Activated T-helper 1 cell treated with anti-CD3 and anti-CD28 coated beads, Interleukin-12 subunit alpha, Interleukin-12 subunit beta, Interleukin-2, Interleukin-4 antibody, amounts not matched to agents 30 ng/mL and 10 ng/mL and 1 ng/mL, durations not matched to agents 14 hours and 24 hours and 36 hours (primary cell): Measurements from ENCODE around the gene PUDP. TPM values are rescaled to one million over a fixed set of nuclear protein-coding genes. Genes with fewer than 3 reads are reported as not detected.

Experiments
- DNase-seq: peaks from one replicate; pipeline ENCODE4 v3.0.0; 2021; ENCODE audit warnings: low spot score
- H3K27ac Mint-ChIP-seq: one replicate; pipeline ENCODE4 v1.8.0; 2021; ENCODE audit warnings: mild to moderate bottlenecking, mixed read lengths
- H3K27me3 Mint-ChIP-seq: one replicate; pipeline ENCODE4 v1.8.0; 2022; ENCODE audit warnings: mild to moderate bottlenecking, moderate library complexity, mixed read lengths; ENCODE audit not compliant: insufficient read depth
- H3K36me3 Mint-ChIP-seq: one replicate; pipeline ENCODE4 v1.8.0; 2021; ENCODE audit warnings: low read depth, mixed read lengths
- H3K4me1 Mint-ChIP-seq: one replicate; pipeline ENCODE4 v1.8.0; 2021; ENCODE audit warnings: low read depth, mixed read lengths
- H3K4me3 Mint-ChIP-seq: one replicate; pipeline ENCODE4 v1.8.0; 2021; ENCODE audit warnings: mild to moderate bottlenecking, moderate library complexity, mixed read lengths
- H3K9me3 Mint-ChIP-seq: one replicate; pipeline ENCODE4 v1.8.0; 2021; ENCODE audit warnings: mixed read lengths
- intact Hi-C: fragments of 100-400 bp; cut with micrococcal nuclease; formaldehyde crosslinking; loops from one replicate; pipeline ENCODE4 v1.15.1; 2024
- total RNA-seq: library from RNA; stranded (reverse); gene quantifications from 2 replicates; pipeline ENCODE4 v1.2.3, GENCODE V29; 2022

PUDP gene
- total RNA-seq, 1 donor from 2014 or later, result 23.4 TPM

DNA sequence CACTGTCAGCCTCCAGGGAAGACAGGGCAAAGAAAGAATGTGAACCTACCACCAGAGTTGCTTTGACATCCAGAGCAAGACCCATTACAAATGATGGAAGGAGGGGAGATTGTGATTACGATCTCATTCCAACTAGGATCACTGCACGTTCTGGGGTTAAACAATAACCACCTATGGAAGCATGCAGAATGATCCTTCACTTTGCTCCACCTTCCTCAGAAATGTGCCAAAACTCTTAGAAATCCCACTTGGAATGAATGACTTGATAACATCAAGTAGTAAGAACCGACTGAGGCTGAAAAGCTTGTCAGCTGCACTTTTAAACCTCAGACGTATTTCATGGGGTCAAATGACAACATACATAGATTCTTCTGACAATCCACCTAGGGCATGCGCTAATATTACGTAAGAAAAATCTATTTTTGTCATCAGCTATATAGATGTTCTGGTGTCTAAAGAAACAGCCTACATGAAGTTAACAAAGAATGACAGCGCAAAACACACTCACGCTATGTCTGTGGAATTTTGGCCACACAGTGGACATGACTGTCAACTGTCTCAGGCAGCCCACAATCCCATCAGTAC lies 3.9 kb downstream of the PUDP start:
- Mint-ChIP-seq H3K4me3 (no peak overlapping the region), H3K27me3 (no peaks in the 10 kb centered on the region), H3K36me3 (no peaks in the 10 kb centered on the region), H3K9me3 (no peaks in the 10 kb centered on the region), H3K4me1 (peaks cover under 1% of the 10 kb centered on the region), H3K27ac (no peak overlapping the region)
- DNase-seq, result no peak
- intact Hi-C loops, result no loop called here

DNA sequence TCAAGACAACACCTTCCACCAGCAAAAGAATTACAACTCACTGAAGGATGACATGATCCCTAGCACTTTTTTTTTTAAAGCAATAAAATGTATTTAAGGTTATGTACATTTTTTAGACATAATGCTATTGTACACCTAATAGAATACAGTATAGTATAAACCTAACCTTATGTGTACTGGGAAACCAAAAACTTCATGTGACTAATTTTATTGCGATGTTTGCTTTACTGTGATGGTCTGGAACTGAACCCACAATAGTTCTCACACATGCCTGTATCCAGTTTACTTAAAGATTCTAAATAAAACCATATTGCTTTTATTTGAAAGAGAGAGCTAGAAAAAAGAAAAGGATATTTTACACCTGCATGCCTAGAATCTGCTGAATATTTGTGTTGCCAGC lies 4.9 kb downstream of the PUDP start:
- no peaks in the 10 kb centered on the region for H3K9me3 Mint-ChIP-seq
- H3K4me1 Mint-ChIP-seq, result peaks cover 6% of the 10 kb centered on the region
- no peak overlapping the region for H3K27ac Mint-ChIP-seq
- H3K4me3 Mint-ChIP-seq, result no peak overlapping the region
- H3K27me3 Mint-ChIP-seq, result no peaks in the 10 kb centered on the region
- no peak for DNase-seq
- H3K36me3 Mint-ChIP-seq, result no peaks in the 10 kb centered on the region
- intact Hi-C loops, result no loop called here

DNA sequence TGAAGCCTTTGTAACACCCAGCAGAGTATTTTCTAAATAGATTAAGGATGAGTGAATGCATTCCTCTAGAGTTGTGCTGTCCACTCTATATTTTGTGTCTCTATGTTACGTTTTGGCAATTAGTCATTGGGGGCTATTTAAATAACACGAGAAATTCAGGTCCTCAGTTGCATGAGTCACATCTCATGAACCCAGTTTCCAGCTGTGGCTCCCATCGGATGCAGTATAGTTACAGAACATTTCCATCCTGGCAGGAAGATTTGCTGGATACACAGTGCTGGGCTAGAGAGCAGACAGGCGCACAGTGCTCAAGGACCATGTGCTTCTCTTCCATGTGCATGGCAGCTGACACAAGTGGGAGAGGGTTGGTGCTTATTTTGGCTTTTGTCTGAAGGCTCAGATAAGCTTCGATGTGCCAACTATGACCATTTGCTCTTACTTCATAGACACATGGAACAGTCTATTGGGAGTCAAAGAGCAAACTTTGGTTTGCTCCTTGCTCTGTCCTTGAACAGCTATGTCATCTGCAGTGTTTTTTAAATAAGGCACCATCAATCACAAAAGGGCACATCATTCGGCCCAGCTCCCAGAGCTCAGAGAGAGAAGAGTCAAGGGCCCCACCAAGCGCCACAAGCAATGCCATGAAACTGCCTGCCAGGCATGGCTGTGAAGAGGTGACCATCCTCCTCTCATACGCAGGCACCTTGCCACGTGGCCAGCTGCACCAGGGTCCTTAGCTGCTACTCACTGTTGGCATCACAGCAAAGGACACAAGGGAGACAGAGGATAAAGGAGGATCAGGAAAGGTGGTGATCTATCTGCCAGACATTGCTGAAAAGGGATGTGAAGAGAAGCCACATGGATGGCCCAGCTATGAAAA lies 8.5 kb downstream of the PUDP start:
- no peaks in the 10 kb centered on the region for H3K36me3 Mint-ChIP-seq
- intact Hi-C loops, result no loop called here

DNA sequence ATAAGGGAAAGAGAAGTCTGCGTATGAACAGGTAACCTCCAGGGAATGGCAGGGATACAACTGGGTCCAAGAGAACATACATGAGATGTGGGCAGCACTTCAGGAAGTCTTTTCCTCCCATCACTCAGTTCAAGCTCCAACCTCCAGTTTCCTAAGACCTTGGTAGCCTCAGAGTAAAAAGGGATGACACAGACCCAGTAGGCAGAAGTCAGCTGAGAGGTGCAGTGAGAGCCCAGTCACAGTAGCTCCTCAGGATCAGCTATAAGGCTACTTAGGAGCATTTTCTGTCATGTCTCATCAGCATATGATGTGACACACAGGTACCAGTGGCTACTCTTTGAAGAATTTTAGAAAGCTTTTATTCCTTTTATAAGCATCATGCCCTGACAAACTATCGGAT lies 13.0 kb downstream of the PUDP start:
- H3K9me3 Mint-ChIP-seq, result no peaks in the 10 kb centered on the region
- no peak for DNase-seq
- no peak overlapping the region for H3K4me3 Mint-ChIP-seq
- H3K4me1 Mint-ChIP-seq, result peaks cover 23% of the 10 kb centered on the region
- peaks cover 1% of the 10 kb centered on the region for H3K36me3 Mint-ChIP-seq
- no peaks in the 10 kb centered on the region for H3K27me3 Mint-ChIP-seq
- no peak overlapping the region for H3K27ac Mint-ChIP-seq
- intact Hi-C loops, result loop anchor here (5.0 kb wide), 1 partner anchor 792 kb away; the partner anchor contains the start of gene PNPLA4

More for the DNA sequence above, 8.5 kb downstream of the PUDP start:
- no peaks in the 10 kb centered on the region for H3K27me3 Mint-ChIP-seq
- no peaks in the 10 kb centered on the region for H3K9me3 Mint-ChIP-seq
- H3K27ac Mint-ChIP-seq, result no peak overlapping the region
- peaks cover 6% of the 10 kb centered on the region for H3K4me1 Mint-ChIP-seq
- H3K4me3 Mint-ChIP-seq, result no peak overlapping the region
- no peak for DNase-seq

DNA sequence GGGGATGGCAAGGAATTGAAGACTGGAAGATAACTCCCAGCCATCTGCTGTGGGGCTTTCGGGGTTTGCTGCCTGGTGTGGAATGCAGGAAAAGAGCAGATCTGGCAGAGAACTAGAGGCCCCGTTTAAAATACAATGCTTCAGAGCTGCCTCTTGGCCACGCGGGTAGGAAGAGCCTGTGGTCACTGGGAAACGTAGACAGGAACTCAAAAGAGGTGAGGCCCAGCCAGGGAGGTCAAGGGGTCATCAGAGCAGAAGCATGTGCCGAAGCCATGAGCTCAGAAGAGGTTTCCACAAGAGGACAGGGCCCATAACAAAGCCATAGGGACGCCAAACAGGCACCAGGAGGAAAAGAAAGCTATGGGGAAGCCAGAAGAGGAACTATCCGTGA lies 14.9 kb downstream of the PUDP start:
- peaks cover 1% of the 10 kb centered on the region for H3K36me3 Mint-ChIP-seq
- H3K4me1 Mint-ChIP-seq, result peaks cover 16% of the 10 kb centered on the region
- intact Hi-C loops, result loop anchor here (5.0 kb wide), 1 partner anchor 794 kb away; the partner anchor contains the start of gene PNPLA4
- H3K9me3 Mint-ChIP-seq, result no peaks in the 10 kb centered on the region
- no peaks in the 10 kb centered on the region for H3K27me3 Mint-ChIP-seq
- no peak for DNase-seq
- H3K4me3 Mint-ChIP-seq, result no peak overlapping the region
- H3K27ac Mint-ChIP-seq, result no peak overlapping the region

DNA sequence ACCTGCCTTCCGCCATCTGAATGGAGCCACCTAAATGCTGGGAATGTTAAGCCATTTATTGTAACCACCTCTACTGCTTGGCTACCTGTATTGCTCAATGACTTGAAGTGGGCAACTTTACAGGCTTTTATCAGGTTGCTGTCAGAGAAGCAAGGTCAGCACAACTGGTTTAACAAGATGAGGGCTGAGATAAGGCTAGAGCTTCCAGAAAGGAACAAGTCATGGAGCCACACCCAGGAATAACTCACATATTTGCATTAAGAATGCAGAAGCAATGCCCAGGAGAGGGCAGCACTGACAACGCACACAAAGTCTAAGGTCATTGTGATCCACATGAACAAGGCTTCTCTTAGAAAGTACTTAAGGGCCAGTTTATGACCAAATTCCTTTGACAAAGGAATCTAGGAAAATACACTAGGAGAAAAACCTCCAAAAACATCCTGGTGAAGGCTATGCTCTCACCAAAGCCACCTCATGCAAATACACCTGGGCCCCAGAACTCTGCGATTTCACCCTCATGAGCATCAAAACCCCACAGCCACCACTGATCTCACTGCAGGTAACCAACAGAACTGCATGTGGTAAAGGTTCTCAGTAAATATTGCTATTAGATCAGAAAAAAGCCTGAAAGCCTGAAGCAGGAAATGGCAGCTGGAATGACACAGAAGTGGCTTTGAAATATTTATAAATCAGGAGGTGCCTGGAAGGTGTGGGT lies 15.5 kb downstream of the PUDP start:
- no peaks in the 10 kb centered on the region for H3K27me3 Mint-ChIP-seq
- H3K36me3 Mint-ChIP-seq, result peaks cover 1% of the 10 kb centered on the region
- intact Hi-C loops, result loop anchor here (1.0 to 5.0 kb wide), 2 partner anchors 39 to 795 kb away; partner anchors contain the start of gene PNPLA4
- peaks cover 16% of the 10 kb centered on the region for H3K4me1 Mint-ChIP-seq
- H3K4me3 Mint-ChIP-seq, result no peak overlapping the region
- DNase-seq, result no peak
- H3K27ac Mint-ChIP-seq, result no peak overlapping the region
- no peaks in the 10 kb centered on the region for H3K9me3 Mint-ChIP-seq

DNA sequence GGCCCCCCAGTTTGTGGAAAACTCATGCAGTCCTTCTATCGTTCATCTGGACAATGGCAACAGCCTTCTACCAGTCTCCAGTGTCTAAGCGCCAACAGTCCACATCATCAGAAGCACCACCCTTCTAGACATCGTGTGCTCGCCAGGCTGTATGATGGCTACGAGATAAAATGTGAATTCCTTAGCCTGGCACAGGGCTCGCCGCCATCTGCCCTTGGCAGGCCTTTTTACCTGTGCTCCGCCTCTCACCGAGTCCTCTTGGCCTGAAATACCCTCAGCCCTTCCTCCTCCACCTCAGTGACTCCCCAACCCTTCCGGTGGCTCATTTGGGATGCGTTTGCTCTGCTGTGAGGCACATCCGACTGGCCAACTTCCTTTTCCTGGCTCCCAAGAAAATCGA lies 16.3 kb downstream of the PUDP start:
- Mint-ChIP-seq H3K27ac (no peak overlapping the region), H3K27me3 (no peaks in the 10 kb centered on the region), H3K36me3 (peaks cover 1% of the 10 kb centered on the region), H3K9me3 (no peaks in the 10 kb centered on the region), H3K4me3 (no peak overlapping the region), H3K4me1 (peaks cover 16% of the 10 kb centered on the region)
- intact Hi-C loops, result loop anchor here (1.0 to 5.0 kb wide), 2 partner anchors 40 to 796 kb away; partner anchors contain the start of gene PNPLA4
- DNase-seq, result no peak

DNA sequence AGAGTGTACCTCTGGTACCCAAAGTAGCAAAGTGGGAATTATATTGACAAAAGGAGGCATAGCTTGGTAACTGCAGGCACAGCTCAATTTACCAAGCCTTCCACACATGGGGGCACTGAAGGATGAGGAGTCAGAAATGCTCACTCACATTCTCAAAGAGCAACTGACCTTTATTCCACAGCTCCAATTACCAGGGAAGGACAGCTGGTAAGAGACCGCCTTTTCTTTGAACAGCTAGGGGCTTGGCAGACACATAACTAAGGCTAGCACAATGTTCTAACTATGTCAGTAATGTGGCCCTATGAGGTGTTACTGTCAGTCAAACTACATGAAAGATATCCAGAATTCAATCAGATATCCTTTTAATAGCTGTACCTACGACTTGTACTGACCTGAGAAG lies 20.9 kb downstream of the PUDP start:
- Mint-ChIP-seq H3K9me3 (no peaks in the 10 kb centered on the region), H3K4me3 (no peak overlapping the region), H3K27me3 (no peaks in the 10 kb centered on the region), H3K27ac (no peak overlapping the region), H3K4me1 (peaks cover 2% of the 10 kb centered on the region), H3K36me3 (peaks cover 4% of the 10 kb centered on the region)
- DNase-seq, result no peak
- intact Hi-C loops, result no loop called here

DNA sequence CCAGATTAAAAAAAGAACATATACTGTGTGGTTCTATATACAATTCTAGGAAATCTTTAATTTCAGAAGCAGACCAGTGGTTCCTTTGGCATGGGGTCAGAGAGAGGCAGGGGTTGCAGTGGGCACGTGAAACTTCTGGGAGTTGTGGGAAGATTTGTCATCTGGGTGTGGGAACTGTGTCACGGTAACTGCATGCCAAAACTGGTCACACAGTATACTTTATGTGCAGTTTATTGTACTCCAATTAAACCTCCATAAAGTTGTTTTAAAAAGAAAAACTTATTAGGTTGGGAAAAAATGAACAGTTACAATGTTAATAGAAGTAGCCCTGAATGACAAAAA lies 27.1 kb downstream of the PUDP start:
- Mint-ChIP-seq H3K27me3 (no peaks in the 10 kb centered on the region), H3K9me3 (no peaks in the 10 kb centered on the region), H3K27ac (no peak overlapping the region), H3K4me3 (no peak overlapping the region), H3K36me3 (peaks cover 3% of the 10 kb centered on the region), H3K4me1 (peaks cover 8% of the 10 kb centered on the region)
- intact Hi-C loops, result no loop called here
- DNase-seq, result no peak

DNA sequence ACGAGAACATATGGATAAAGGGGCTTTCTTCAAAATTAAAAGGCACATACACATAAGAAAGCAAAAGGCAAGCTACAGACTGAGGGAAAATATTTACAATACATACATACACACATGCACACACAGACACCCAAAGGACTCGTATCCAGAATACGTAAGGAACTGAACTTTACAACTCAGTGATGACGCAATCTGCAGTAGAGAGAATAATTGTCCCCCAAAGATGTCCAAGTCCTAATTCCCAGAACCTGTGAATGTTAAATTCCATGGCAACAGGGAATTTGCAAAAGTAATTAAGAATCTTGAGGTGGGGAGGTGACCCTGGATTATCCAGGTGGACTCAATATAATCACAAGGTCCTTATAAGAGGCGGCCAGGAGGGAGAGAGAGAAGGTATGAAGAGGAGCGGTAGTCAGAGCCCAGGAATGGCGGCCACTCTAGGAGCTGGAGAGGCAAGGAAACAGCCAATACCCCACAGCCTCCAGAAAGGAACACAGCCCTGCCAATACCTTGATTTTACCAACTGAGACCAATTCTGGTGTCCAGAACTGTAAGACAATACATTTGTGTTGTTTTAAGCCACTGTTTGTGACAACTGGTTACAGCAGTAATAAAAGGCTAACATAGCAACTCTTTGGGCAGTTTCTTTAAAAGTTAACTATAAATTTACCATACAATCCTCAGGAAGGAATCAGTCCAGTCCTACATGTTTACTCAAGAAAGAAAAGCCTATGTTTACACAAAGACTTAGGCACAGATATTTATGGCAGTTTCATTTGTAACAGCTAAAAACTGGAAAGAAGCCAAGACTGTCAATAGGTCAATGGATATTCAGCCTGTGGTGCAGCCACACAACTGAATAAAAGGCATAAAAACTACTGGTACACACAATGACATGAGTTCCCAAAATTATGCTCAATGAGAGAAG lies 27.7 kb downstream of the PUDP start:
- intact Hi-C loops, result no loop called here
- H3K36me3 Mint-ChIP-seq, result peaks cover 4% of the 10 kb centered on the region
- H3K9me3 Mint-ChIP-seq, result no peaks in the 10 kb centered on the region
- no peak for DNase-seq
- no peak overlapping the region for H3K27ac Mint-ChIP-seq
- H3K4me1 Mint-ChIP-seq, result peaks cover 8% of the 10 kb centered on the region
- no peaks in the 10 kb centered on the region for H3K27me3 Mint-ChIP-seq
- H3K4me3 Mint-ChIP-seq, result no peak overlapping the region

DNA sequence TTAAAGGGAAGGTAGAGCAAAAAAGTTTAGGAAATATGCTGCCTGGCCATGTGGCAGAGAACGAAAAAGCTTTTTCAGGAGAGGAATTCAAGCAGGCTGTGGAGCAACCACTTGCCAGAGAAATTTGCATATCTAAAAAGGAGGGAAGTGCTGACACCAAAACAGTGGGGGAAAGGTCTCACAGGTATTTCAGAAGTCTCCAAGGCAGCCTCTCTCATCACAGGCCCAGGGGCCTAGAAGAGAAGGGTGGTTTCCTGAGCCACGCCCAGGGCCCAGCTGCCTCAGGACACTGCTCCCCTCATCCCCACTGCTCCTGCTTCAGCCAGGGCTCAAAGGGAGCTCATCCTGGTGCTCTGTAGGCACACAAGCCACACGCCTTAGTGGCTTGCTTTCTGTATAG lies 30.4 kb downstream of the PUDP start:
- intact Hi-C loops, result no loop called here
- H3K27me3 Mint-ChIP-seq, result no peaks in the 10 kb centered on the region
- peaks cover 8% of the 10 kb centered on the region for H3K4me1 Mint-ChIP-seq
- DNase-seq, result no peak
- no peak overlapping the region for H3K27ac Mint-ChIP-seq
- no peak overlapping the region for H3K4me3 Mint-ChIP-seq
- H3K9me3 Mint-ChIP-seq, result no peaks in the 10 kb centered on the region
- H3K36me3 Mint-ChIP-seq, result peaks cover 3% of the 10 kb centered on the region

DNA sequence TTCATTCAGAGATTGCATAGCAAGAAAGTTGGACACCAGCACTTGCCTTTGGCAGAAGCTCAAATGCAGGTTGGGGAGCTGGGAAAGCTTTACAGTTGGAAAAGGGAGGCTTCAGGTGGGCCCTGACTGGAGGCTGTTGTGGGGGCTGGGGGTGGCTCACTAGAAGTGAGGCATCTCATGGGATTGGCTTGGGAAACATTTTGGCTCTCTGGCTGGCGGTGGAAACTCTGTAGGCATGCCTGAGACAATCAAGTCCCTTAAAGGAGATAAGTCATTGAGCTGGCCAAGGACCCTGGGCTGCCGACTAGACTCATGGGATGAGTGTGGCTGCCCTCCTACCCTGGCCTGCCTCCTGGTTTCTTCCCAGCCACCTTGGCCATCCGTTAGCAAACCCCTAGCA lies 31.9 kb downstream of the PUDP start:
- no peak for DNase-seq
- Mint-ChIP-seq H3K36me3 (peaks cover 3% of the 10 kb centered on the region), H3K27me3 (no peaks in the 10 kb centered on the region), H3K9me3 (no peaks in the 10 kb centered on the region), H3K27ac (no peak overlapping the region), H3K4me1 (peaks cover 10% of the 10 kb centered on the region), H3K4me3 (no peak overlapping the region)
- intact Hi-C loops, result no loop called here
